ENCODE results near the gene DNAJB7. TPM values are rescaled to one million over a fixed set of nuclear protein-coding genes. Genes with fewer than 3 reads are reported as not detected.

Gene DNAJB7
- not detected in 2 replicates for total RNA-seq
- polyA plus RNA-seq = not detected in 2 replicates
- not detected in 2 replicates for polyA plus RNA-seq (2012)
- polyA minus RNA-seq (ENCODE audit: low replicate concordance) = not detected in 2 replicates

GRCh38 chr22:40862013-40862412, at the start of gene DNAJB7:
Gene DNAJB7 (minus strand): TSS chr22:40862113. CDS start chr22:40861994, 119 bp downstream.
- Histone ChIP-seq H3K9me3 (ENCODE audit: control insufficient read depth, insufficient read depth, low read depth, low read length) (no peaks in the 10 kb centered on the region), H3K4me3 (replicated peaks in 1 of 4; ENCODE audit: control extremely low read depth in 1 of 4, insufficient read depth in 1 of 4, low read depth in 3 of 4, low read length in 4 of 4) (no peak within 1 kb of the TSS), H3K27me3 (ENCODE audit: control insufficient read depth, insufficient read depth, low read length) (no peaks in the 10 kb centered on the region), H3K79me2 (ENCODE audit: control insufficient read depth, insufficient read depth, low read length) (peaks cover 47% of the 10 kb centered on the region), H3K9ac (ENCODE audit: insufficient read depth, low read length) (no peak within 1 kb of the TSS), H2AFZ (ENCODE audit: low read length) (no peak within 1 kb of the TSS), H3K36me3 (ENCODE audit: control insufficient read depth, insufficient read depth, low read length) (no peaks in the 10 kb centered on the region), H3K4me2 (ENCODE audit: extremely low read depth, insufficient read depth, low read length) (no peak within 1 kb of the TSS), H3K4me1 (ENCODE audit: control insufficient read depth, extremely low read depth, insufficient read depth, low read length) (peaks cover 5% of the 10 kb centered on the region), H3K27ac (ENCODE audit: insufficient read depth, low read length) (no peak within 1 kb of the TSS), H4K20me1 (ENCODE audit: control insufficient read depth, extremely low read depth, insufficient read depth, low read length) (no peaks in the 10 kb centered on the region)
- no peak for DNase-seq (ENCODE audit: low read depth in 2 of 2)
- TF ChIP-seq CTCF (conservative IDR thresholded peaks at IDR 0.05 in 1 of 2, IDR thresholded peaks at IDR 0.05 in 1 of 2; ENCODE audit: low read depth in 1 of 2, low read length in 2 of 2) (no peak), EZH2 (IDR thresholded peaks at IDR 0.05; ENCODE audit: low read length, missing control alignments) (no peak)

- Histone ChIP-seq H3K4me1 (ENCODE audit: control insufficient read depth, extremely low read depth, insufficient read depth, low read length) (no peaks in the 10 kb centered on the region), H3K36me3 (ENCODE audit: control insufficient read depth, insufficient read depth, low read length) (no peaks in the 10 kb centered on the region), H3K4me3 (replicated peaks in 1 of 4; ENCODE audit: control extremely low read depth in 1 of 4, insufficient read depth in 1 of 4, low read depth in 3 of 4, low read length in 4 of 4) (no peak overlapping the region), H3K9me3 (ENCODE audit: control insufficient read depth, insufficient read depth, low read depth, low read length) (no peaks in the 10 kb centered on the region), H3K9ac (ENCODE audit: insufficient read depth, low read length) (no peak overlapping the region), H2AFZ (ENCODE audit: low read length) (no peak overlapping the region), H3K27ac (ENCODE audit: insufficient read depth, low read length) (no peak overlapping the region), H3K27me3 (ENCODE audit: control insufficient read depth, insufficient read depth, low read length) (no peaks in the 10 kb centered on the region), H3K79me2 (ENCODE audit: control insufficient read depth, insufficient read depth, low read length) (no peaks in the 10 kb centered on the region), H3K4me2 (ENCODE audit: extremely low read depth, insufficient read depth, low read length) (no peak overlapping the region), H4K20me1 (ENCODE audit: control insufficient read depth, extremely low read depth, insufficient read depth, low read length) (no peaks in the 10 kb centered on the region)
- no peak for DNase-seq (ENCODE audit: low read depth in 2 of 2)
- TF ChIP-seq CTCF (conservative IDR thresholded peaks at IDR 0.05 in 1 of 2, IDR thresholded peaks at IDR 0.05 in 1 of 2; ENCODE audit: low read depth in 1 of 2, low read length in 2 of 2) = no peak
- TF ChIP-seq EZH2 (IDR thresholded peaks at IDR 0.05; ENCODE audit: low read length, missing control alignments) = no peak
Observed at GRCh38 chr22:40908895-40909294, 47.0 kb upstream of the DNAJB7 start.

GRCh38 chr22:40904101-40904500, 42.2 kb upstream of the DNAJB7 start:
- no peak overlapping the region for H3K4me2 ChIP-seq (ENCODE audit: extremely low read depth, insufficient read depth, low read length)
- H3K27me3 ChIP-seq (ENCODE audit: control insufficient read depth, insufficient read depth, low read length) = no peaks in the 10 kb centered on the region
- no peaks in the 10 kb centered on the region for H4K20me1 ChIP-seq (ENCODE audit: control insufficient read depth, extremely low read depth, insufficient read depth, low read length)
- TF ChIP-seq CTCF (conservative IDR thresholded peaks at IDR 0.05 in 1 of 2, IDR thresholded peaks at IDR 0.05 in 1 of 2; ENCODE audit: low read depth in 1 of 2, low read length in 2 of 2) = no peak
- TF ChIP-seq EZH2 (IDR thresholded peaks at IDR 0.05; ENCODE audit: low read length, missing control alignments) = no peak
- H3K4me1 ChIP-seq (ENCODE audit: control insufficient read depth, extremely low read depth, insufficient read depth, low read length) = no peaks in the 10 kb centered on the region
- no peaks in the 10 kb centered on the region for H3K36me3 ChIP-seq (ENCODE audit: control insufficient read depth, insufficient read depth, low read length)
- H3K79me2 ChIP-seq (ENCODE audit: control insufficient read depth, insufficient read depth, low read length) = no peaks in the 10 kb centered on the region
- H3K4me3 ChIP-seq (replicated peaks in 1 of 4; ENCODE audit: control extremely low read depth in 1 of 4, insufficient read depth in 1 of 4, low read depth in 3 of 4, low read length in 4 of 4) = no peak overlapping the region
- no peak overlapping the region for H3K9ac ChIP-seq (ENCODE audit: insufficient read depth, low read length)
- no peaks in the 10 kb centered on the region for H3K9me3 ChIP-seq (ENCODE audit: control insufficient read depth, insufficient read depth, low read depth, low read length)
- no peak overlapping the region for H2AFZ ChIP-seq (ENCODE audit: low read length)
- DNase-seq (ENCODE audit: low read depth in 2 of 2) = no peak
- no peak overlapping the region for H3K27ac ChIP-seq (ENCODE audit: insufficient read depth, low read length)

All from fibroblast of lung (primary cell).